NB4 (cell line): ENCODE results near the gene RNF17.

Experiments
- DNase-seq: peaks from one replicate; pipeline ENCODE4 v3.0.0; 2010; ENCODE audit warnings: low read depth
- H3K4me3 ChIP-seq: one replicate; pipeline ENCODE4 v1.5.1; 2011; ENCODE audit warnings: mild to moderate bottlenecking, low read depth, low read length, moderate library complexity
- MYC ChIP-seq: IDR thresholded peaks from 2 replicates; pipeline ENCODE4 v1.6.1; 2011; ENCODE audit warnings: low read depth, low read length
- POLR2A ChIP-seq: IDR thresholded peaks from 2 replicates; pipeline ENCODE4 v1.6.1; 2011; ENCODE audit warnings: mild to moderate bottlenecking; ENCODE audit not compliant: insufficient read length; ENCODE audit errors: extremely low read depth
- TF ChIP-seq, protein P1 (sequence below): IDR thresholded peaks from one replicate; pipeline ENCODE4 v1.5.1; 2012; ENCODE audit warnings: low read depth, low read length
- TF ChIP-seq, protein P2 (sequence below): IDR thresholded peaks from 2 replicates; pipeline ENCODE4 v1.6.1; 2011; ENCODE audit warnings: low read depth, low read length

Gene RNF17

DNA sequence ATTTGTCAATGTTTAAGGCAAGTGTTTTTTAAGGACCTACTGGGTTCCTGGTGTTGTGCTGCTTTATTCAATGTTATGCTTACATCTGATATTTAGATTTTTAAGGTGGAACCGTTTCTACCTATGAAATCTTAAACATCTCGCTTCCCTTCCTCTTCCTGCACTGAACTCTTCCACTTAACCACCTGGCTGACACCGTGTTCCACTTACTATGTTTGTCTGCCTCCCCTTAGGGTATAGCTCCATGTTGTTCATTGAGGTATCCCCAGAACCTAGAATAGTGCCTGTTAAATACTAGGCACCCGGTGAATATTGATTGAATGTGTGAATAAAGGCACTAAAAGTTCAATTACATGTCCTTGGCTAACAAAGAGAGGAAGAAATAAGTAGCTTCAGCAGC, 104.9 kb downstream of the RNF17 start:
- TF ChIP-seq MYC (no peak), POLR2A (no peak)
- TF ChIP-seq, protein P1, sequence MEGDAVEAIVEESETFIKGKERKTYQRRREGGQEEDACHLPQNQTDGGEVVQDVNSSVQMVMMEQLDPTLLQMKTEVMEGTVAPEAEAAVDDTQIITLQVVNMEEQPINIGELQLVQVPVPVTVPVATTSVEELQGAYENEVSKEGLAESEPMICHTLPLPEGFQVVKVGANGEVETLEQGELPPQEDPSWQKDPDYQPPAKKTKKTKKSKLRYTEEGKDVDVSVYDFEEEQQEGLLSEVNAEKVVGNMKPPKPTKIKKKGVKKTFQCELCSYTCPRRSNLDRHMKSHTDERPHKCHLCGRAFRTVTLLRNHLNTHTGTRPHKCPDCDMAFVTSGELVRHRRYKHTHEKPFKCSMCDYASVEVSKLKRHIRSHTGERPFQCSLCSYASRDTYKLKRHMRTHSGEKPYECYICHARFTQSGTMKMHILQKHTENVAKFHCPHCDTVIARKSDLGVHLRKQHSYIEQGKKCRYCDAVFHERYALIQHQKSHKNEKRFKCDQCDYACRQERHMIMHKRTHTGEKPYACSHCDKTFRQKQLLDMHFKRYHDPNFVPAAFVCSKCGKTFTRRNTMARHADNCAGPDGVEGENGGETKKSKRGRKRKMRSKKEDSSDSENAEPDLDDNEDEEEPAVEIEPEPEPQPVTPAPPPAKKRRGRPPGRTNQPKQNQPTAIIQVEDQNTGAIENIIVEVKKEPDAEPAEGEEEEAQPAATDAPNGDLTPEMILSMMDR, result no peak
- TF ChIP-seq, protein P2, sequence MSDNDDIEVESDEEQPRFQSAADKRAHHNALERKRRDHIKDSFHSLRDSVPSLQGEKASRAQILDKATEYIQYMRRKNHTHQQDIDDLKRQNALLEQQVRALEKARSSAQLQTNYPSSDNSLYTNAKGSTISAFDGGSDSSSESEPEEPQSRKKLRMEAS, result no peak
- H3K4me3 ChIP-seq, result no peak overlapping the region
- DNase-seq, result no peak

DNA sequence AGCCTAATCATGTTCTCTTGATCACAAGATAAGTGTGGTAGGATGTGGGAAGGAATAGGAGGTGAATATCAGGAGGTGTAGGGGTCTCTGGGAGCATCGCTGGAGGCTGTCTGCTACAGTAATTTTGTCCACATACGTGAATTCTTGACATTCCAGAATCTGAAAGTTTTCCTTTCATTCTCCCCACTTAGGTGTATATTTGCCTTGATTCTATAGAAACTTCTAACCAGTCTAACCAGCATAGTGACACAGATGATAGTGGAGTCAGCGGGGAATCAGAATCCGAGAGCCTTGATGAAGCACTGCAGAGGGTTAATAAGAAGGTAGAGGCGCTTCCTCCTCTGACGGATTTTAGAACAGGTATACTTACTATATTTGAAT, 106.4 kb downstream of the RNF17 start:
- no peak for DNase-seq
- H3K4me3 ChIP-seq, result no peak overlapping the region
- TF ChIP-seq POLR2A (no peak), MYC (no peak)
- TF ChIP-seq, protein P2, result no peak
- TF ChIP-seq, protein P1, result no peak

DNA sequence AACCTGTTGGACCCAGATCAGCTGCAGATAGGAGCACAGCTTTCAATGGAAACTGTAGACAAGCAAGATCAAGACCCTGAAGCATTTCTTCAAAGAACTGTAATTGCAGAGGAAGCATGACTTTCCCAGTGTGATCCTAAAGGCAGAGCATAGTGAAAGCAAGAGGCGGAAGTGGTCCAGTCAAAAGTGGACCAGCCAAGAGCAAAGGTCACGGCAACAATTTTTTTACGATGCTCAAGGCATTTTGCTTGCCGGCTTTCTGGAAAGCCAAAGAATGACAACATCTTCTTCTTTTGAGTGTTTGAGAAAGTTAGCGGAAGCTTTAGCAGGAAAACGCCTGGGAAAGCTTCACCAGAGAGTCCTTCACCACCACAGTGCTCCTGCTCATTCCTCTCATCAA, 111.6 kb downstream of the RNF17 start:
- TF ChIP-seq MYC (no peak), POLR2A (no peak)
- TF ChIP-seq, protein P1, result no peak
- TF ChIP-seq, protein P2, result no peak
- no peak for DNase-seq
- H3K4me3 ChIP-seq, result no peak overlapping the region

DNA sequence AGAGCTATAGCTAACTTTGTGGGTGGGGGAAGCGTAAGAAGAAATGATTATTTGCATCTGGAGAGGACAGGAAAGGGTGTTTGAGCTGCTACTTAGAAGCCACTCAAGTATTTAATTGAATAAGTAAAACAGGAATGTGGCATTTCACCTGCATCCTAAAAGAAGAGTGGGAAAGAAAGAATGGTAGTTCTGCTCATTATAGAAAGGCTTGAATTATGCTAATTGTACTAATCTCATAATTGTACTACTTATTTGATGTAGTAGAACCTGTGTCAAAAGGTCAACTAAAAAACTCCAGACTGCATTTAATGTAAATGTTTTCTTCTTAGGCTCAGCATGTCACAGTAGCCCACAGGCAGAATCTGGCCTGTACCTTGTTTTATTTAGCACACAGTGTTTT, 113.6 kb downstream of the RNF17 start:
- H3K4me3 ChIP-seq, result no peak overlapping the region
- TF ChIP-seq, protein P2, result no peak
- no peak for TF ChIP-seq MYC
- TF ChIP-seq, protein P1, result no peak
- no peak for TF ChIP-seq POLR2A
- DNase-seq, result no peak

DNA sequence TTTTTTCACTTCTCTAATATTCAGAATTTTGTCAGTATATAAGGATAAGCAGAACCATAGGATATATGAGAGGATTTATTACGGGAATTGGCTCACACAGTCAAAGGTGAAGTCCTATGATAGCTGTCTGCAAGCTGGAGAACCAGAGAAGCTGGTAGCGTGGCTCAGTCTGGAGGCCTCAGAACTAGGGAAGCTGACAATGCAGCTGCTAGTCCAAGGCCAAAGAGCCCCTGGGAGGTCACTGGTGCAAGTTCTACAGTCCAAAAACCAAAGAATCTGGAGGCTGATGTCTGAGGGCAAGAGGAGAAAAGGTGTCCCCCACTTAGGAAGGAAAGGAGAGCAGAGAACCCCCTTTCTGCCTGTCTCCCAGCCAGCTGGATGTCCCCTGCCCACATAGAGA, 114.4 kb downstream of the RNF17 start:
- no peak overlapping the region for H3K4me3 ChIP-seq
- TF ChIP-seq, protein P1, result no peak
- TF ChIP-seq POLR2A, result no peak
- TF ChIP-seq MYC, result no peak
- TF ChIP-seq, protein P2, result no peak
- DNase-seq, result no peak

DNA sequence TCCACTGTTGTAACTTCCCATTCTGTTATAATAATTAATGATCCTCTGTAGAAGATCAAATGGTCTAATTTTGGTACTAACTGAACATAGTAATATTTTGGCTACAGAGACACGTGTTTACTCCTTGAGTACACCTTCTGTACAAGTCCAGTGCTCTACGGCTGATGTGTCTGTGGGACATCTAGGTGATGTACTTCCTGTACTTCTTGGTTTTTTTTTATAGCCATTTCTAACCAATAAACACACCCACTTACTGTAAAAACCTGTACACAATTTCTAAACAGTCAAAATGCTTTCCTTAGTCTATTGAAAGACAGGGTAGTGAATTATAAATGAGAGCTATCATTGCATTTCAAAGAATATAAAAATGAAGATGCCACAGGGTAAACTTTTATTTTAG, 118.7 kb downstream of the RNF17 start:
- TF ChIP-seq POLR2A, result no peak
- no peak for DNase-seq
- H3K4me3 ChIP-seq, result no peak overlapping the region

DNA sequence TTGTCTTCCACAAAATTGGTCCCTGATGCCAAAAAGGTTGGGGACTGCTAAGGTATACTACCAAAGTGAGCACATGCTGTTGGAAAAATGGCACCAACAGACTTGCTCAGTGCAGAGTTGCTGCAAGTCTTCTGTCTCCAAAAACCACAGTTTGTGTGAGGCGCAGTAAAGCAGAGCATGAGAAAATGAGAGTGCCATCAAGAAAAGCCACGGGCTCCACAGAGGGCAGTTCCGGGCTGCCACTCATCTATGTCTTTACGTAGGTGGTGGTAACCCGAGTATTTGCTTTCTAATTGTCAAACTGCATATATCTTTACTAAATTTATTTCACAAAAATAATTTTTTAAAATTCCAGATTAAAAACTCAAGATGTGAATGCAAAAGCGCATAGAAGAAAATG, 123.8 kb downstream of the RNF17 start:
- no peak overlapping the region for H3K4me3 ChIP-seq
- no peak for DNase-seq
- TF ChIP-seq POLR2A (no peak), MYC (no peak)
- TF ChIP-seq, protein P2, result no peak
- TF ChIP-seq, protein P1, result no peak
